Measurements from ENCODE around the gene MAP7D1.
A peak's percentile ranks its signal among the peaks of the same experiment; 100 is the strongest.

The MAP7D1 gene

DNA sequence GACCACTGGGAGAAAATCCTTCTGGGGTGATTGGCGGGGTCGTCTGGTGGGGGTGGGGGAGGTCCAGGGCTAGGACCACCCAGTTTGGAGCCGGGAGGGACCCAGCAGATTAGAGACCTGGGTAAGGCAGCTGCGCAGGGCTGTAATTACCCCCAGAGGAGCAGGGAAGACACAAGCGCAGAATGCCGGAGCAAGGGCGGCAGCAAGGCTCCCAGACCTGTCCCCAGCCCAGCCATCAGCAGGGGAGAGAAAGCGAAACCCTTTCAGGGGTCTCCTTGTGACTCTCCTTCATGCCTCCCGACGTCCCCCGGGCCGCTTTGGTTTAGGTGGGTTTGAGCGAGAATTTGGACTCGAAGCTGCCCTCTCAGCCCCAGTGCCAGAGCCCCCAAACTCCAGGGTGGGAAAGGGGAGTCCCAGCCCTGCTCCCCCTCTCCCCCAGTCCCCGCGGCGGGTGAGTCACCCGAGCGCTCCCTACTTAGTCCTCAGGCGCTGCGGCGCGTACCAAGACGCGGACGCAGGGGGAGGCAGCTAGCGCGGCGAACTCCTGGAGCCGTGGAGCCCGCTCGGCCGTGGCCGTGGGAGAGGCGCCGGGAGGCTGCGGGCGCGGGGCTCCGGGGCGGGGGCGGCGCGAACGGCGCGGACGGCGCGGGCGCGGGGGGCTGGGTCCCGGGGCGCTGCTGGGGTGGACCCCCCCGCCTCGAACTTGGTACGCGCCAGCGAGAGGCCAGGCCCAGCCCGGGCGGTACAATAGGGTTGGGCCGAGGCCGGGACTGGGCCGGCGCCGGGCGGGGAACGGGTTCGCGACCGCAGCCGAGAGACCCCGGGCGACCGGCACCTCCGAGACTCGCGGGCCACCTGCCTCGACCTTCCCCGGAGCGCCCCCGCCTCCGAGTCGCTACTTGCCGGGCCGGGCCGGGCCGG, at the start of gene MAP7D1:
Gene MAP7D1, plus strand, starts transcription at position 753 of the 921 bp plus-strand sequence. CDS start 258 bp downstream, outside the sequence.
- DNase-seq (ENCODE audit: extremely low read depth, low read depth) = peak; percentile 70
- no peak for TF ChIP-seq CTCF (IDR thresholded peaks at IDR 0.05; ENCODE audit: low read depth, low read length)

DNA sequence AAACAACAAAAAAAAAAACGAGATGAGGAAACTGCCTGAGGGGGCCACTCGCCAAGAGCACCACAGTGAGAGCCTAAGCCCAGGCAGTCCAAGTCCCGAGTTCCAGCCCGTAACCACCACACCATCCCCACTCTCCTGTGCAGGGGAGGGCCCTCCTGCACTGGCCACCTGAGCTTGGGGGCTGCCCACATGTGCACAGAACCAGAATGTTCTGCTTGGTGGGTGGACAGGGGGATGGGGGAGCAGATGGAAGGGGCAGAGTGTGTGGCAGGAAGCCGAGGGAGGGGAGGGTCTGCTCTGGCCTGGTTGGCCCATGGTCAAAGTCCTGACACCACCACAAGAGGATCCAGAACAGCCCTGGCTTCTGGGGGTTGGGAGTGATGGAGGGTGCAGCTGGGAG, 49.7 kb upstream of the MAP7D1 start:
- DNase-seq (ENCODE audit: extremely low read depth, low read depth) = no peak
- no peak for TF ChIP-seq CTCF (IDR thresholded peaks at IDR 0.05; ENCODE audit: low read depth, low read length)

GRCh38 chr1:36107394-36107793, 48.6 kb upstream of the MAP7D1 start:
- no peak for DNase-seq (ENCODE audit: extremely low read depth, low read depth)
- TF ChIP-seq CTCF (IDR thresholded peaks at IDR 0.05; ENCODE audit: low read depth, low read length) = no peak

DNA sequence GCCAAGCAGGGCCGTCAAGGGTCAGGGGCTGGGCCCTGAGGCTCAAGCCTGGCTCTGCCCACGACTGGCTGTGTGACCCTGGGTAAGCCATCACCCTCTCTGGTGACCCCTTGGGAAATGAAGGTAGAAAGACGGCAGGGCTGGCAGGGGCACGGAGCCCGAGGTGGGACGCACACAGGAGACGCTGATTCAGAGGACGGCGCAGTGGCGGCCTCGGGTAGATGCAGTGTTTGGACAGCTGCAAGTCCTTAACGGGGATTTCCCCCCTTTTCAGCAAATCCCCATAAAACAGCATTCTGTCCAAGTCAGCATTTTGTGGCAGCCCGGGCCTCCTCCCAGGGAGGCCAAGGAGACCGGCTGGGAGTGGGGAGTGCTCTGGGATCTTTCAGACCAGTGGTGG, 47.6 kb upstream of the MAP7D1 start:
- TF ChIP-seq CTCF (IDR thresholded peaks at IDR 0.05; ENCODE audit: low read depth, low read length) = no peak
- DNase-seq (ENCODE audit: extremely low read depth, low read depth) = no peak

DNA sequence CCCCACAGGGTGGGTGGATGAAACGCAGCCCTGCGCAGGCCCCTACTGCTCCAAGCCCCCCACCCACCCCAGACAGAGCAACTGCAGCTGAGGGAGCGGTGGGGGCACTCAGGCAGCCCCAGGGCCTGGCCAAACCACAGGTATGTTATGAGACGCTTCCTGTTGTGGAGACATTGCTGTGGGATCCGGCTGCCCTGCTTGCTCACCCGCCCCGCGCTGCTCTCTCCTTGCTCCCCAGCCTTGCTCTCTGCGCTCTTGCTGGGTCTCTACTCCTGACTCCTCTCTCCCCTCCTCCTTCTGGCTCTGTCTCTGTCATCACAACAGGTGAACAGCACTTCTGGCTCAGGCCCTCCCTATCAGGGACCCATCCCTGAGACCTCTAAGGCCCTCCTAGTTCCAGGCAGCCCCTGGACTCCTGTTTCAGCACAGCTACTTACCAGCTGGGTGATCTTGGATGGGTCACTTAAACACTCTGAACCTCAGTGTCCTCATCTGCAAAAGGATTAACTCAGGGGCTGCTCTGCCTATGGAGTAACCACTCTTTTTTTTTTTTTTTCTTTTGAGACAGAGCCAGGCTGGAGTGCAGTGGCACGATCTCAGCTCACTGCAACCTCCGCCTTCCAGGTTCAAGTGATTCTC, 46.8 kb upstream of the MAP7D1 start:
- no peak for TF ChIP-seq CTCF (IDR thresholded peaks at IDR 0.05; ENCODE audit: low read depth, low read length)
- DNase-seq (ENCODE audit: extremely low read depth, low read depth) = no peak

DNA sequence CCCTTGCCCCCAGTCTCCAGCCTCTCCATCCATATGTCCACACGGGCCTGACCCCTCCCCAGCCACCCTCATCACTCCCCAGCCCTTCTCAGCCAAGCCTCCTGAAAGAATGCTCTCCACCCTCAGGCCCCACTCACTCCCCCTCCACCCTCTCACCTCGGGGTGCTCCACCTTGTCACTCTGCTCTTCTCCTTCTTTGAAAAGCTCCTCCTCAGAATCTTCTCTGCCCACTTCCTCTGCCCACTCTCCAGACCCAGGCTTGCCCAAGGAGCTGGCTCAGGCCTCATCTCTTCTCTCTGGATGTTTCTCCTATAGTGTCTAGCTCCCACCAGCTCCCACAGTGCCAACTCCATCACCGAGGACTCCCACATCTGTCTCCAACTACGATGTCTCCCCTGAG, 44.8 kb upstream of the MAP7D1 start:
- TF ChIP-seq CTCF (IDR thresholded peaks at IDR 0.05; ENCODE audit: low read depth, low read length) = no peak
- no peak for DNase-seq (ENCODE audit: extremely low read depth, low read depth)

DNA sequence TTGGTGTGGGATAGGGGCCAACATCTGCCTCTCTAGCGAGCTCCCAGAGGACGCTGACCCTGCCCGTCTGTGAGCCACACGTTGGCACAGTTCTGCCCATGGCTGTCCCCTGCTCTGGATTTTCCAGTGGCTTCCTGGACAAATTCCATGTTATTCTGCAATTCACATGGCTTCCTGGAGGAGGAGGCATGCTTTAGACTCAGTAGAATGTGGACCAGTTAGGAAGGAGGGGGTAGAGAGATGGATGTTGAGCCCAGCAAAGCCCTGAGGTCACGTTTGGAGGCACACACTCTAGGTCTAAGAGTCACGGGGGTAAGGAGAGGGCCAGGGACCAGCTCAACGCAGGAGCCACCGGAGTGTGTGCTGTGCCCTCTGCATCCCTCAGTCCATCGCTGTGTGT, 43.1 kb upstream of the MAP7D1 start:
- no peak for TF ChIP-seq CTCF (IDR thresholded peaks at IDR 0.05; ENCODE audit: low read depth, low read length)
- no peak for DNase-seq (ENCODE audit: extremely low read depth, low read depth)
